ENCODE measurements around the gene TGFBRAP1.

The TGFBRAP1 gene

GRCh38 chr2:105329561-105330495 lies at the start of gene TGFBRAP1:
TSS of gene TGFBRAP1 (minus strand) at chr2:105329735. CDS start at chr2:105308301, 21,434 bp downstream.
- Histone ChIP-seq H3K36me3 (ENCODE audit: control insufficient read depth, insufficient read depth, low read length) (no peaks in the 10 kb centered on the region), H3K4me2 (ENCODE audit: low read length) (peak within 1 kb of the TSS; percentile 90), H2AFZ (peak within 1 kb of the TSS; percentile 100), H3K4me1 (peaks cover 15% of the 10 kb centered on the region), H3K79me2 (peaks cover 14% of the 10 kb centered on the region), H3K9me3 (ENCODE audit: control insufficient read depth, low read length) (no peaks in the 10 kb centered on the region), H3K27ac (peak within 1 kb of the TSS; percentile 71), H3K27me3 (ENCODE audit: control insufficient read depth, insufficient read depth, low read length) (no peaks in the 10 kb centered on the region), H3K9ac (peak within 1 kb of the TSS; percentile 49), H3K4me3 (ENCODE audit: low read depth, low read length) (peak within 1 kb of the TSS; percentile 63)
- no peak for TF ChIP-seq CTCF (IDR thresholded peaks at IDR 0.05)

GRCh38 chr2:105378921-105379383 lies 49.4 kb upstream of the TGFBRAP1 start:
- Histone ChIP-seq H3K9ac (no peak overlapping the region), H3K27me3 (ENCODE audit: control insufficient read depth, insufficient read depth, low read length) (no peaks in the 10 kb centered on the region), H3K27ac (no peak overlapping the region), H3K79me2 (no peaks in the 10 kb centered on the region), H3K4me1 (no peaks in the 10 kb centered on the region), H3K36me3 (ENCODE audit: control insufficient read depth, insufficient read depth, low read length) (no peaks in the 10 kb centered on the region), H3K4me2 (ENCODE audit: low read length) (no peak overlapping the region), H3K4me3 (ENCODE audit: low read depth, low read length) (no peak overlapping the region), H3K9me3 (ENCODE audit: control insufficient read depth, low read length) (no peaks in the 10 kb centered on the region), H2AFZ (no peak overlapping the region)
- TF ChIP-seq CTCF (IDR thresholded peaks at IDR 0.05) = no peak

GRCh38 chr2:105378276-105378840 lies 48.8 kb upstream of the TGFBRAP1 start:
- Histone ChIP-seq H3K27ac (no peak overlapping the region), H3K27me3 (ENCODE audit: control insufficient read depth, insufficient read depth, low read length) (no peaks in the 10 kb centered on the region)

GRCh38 chr2:105377871-105378270 lies 48.3 kb upstream of the TGFBRAP1 start:
- H3K4me2 ChIP-seq (ENCODE audit: low read length) = no peak overlapping the region
- H3K4me3 ChIP-seq (ENCODE audit: low read depth, low read length) = no peak overlapping the region
- no peaks in the 10 kb centered on the region for H3K36me3 ChIP-seq (ENCODE audit: control insufficient read depth, insufficient read depth, low read length)
- no peaks in the 10 kb centered on the region for H3K4me1 ChIP-seq
- TF ChIP-seq CTCF (IDR thresholded peaks at IDR 0.05) = no peak
- H3K9me3 ChIP-seq (ENCODE audit: control insufficient read depth, low read length) = no peaks in the 10 kb centered on the region
- H3K27me3 ChIP-seq (ENCODE audit: control insufficient read depth, insufficient read depth, low read length) = no peaks in the 10 kb centered on the region
- no peak overlapping the region for H2AFZ ChIP-seq
- no peak overlapping the region for H3K9ac ChIP-seq
- no peaks in the 10 kb centered on the region for H3K79me2 ChIP-seq
- no peak overlapping the region for H3K27ac ChIP-seq

More at GRCh38 chr2:105378276-105378840, 48.8 kb upstream of the TGFBRAP1 start:
- Histone ChIP-seq H3K36me3 (ENCODE audit: control insufficient read depth, insufficient read depth, low read length) (no peaks in the 10 kb centered on the region), H3K4me3 (ENCODE audit: low read depth, low read length) (no peak overlapping the region), H3K79me2 (no peaks in the 10 kb centered on the region), H3K9ac (no peak overlapping the region), H3K9me3 (ENCODE audit: control insufficient read depth, low read length) (no peaks in the 10 kb centered on the region), H3K4me2 (ENCODE audit: low read length) (no peak overlapping the region), H2AFZ (no peak overlapping the region), H3K4me1 (no peaks in the 10 kb centered on the region)
- TF ChIP-seq CTCF (IDR thresholded peaks at IDR 0.05) = no peak

Data from parathyroid adenoma (tissue), 2 donors.